Mesenchymal stem cell (in vitro differentiated cells and primary cell): ENCODE results near the gene ABTB2.
A peak's percentile ranks its signal among the peaks of the same experiment; 100 is the strongest.

ENCODE experiments used
- DNase-seq: peaks from one replicate; pipeline ENCODE4 v3.0.0-alpha.2; 2013
- H2AFZ ChIP-seq: one replicate; pipeline ENCODE4 v1.6.1; 2013; ENCODE audit warnings: low read depth, mild to moderate bottlenecking, control low read depth, inconsistent platforms, low read length, moderate library complexity
- H2AK5ac ChIP-seq: 2 replicates; pipeline ENCODE4 v1.6.1; 2013; ENCODE audit warnings: low read length, moderate library complexity, mild to moderate bottlenecking, inconsistent platforms; ENCODE audit not compliant: severe bottlenecking
- H2BK120ac ChIP-seq: one replicate; pipeline ENCODE4 v1.6.1; 2013; ENCODE audit warnings: low read depth, mild to moderate bottlenecking, inconsistent platforms, low read length, moderate library complexity
- H2BK12ac ChIP-seq, 2 experiments: one replicate each; pipeline ENCODE4 v1.6.1; 2013; ENCODE audit warnings: inconsistent platforms in 2 of 2, low read length in 2 of 2, mild to moderate bottlenecking in 2 of 2, moderate library complexity in 2 of 2, control low read depth in 1 of 2
- H2BK15ac ChIP-seq: one replicate; pipeline ENCODE4 v1.6.1; 2013; ENCODE audit warnings: mild to moderate bottlenecking, low read depth, inconsistent platforms; ENCODE audit not compliant: poor library complexity, severe bottlenecking
- H2BK5ac ChIP-seq: 2 replicates; pipeline ENCODE4 v1.6.1; 2013; ENCODE audit warnings: low read depth, mild to moderate bottlenecking, low read length, control low read depth, inconsistent platforms; ENCODE audit not compliant: poor library complexity, severe bottlenecking
- H3K14ac ChIP-seq, 2 experiments: one replicate each; pipeline ENCODE4 v1.6.1; 2013; ENCODE audit warnings: inconsistent platforms in 2 of 2, low read length in 2 of 2, control low read depth in 1 of 2, mild to moderate bottlenecking in 1 of 2, moderate library complexity in 1 of 2
- H3K18ac ChIP-seq, 2 experiments: one replicate each; pipeline ENCODE4 v1.6.1; 2013; ENCODE audit warnings: inconsistent platforms in 2 of 2, low read length in 2 of 2, control low read depth in 1 of 2, low read depth in 1 of 2, mild to moderate bottlenecking in 1 of 2
- H3K23ac ChIP-seq, 2 experiments: one replicate each; pipeline ENCODE4 v1.6.1; 2013; ENCODE audit warnings: inconsistent platforms in 2 of 2, low read length in 2 of 2, mild to moderate bottlenecking in 2 of 2, moderate library complexity in 2 of 2, control low read depth in 1 of 2
- H3K27ac ChIP-seq: 2 replicates; pipeline ENCODE4 v1.5.1; 2013; ENCODE audit warnings: mild to moderate bottlenecking, moderate library complexity, low read length, control low read depth, inconsistent platforms; ENCODE audit not compliant: poor library complexity, severe bottlenecking
- H3K27me3 ChIP-seq, 2 experiments: 2 replicates each; pipeline versions ENCODE4 v1.6.1 to v1.7.0; 2013; ENCODE audit warnings: low read length in 2 of 2, mild to moderate bottlenecking in 2 of 2, moderate library complexity in 2 of 2, control low read depth in 1 of 2, inconsistent platforms in 1 of 2; ENCODE audit not compliant: control insufficient read depth in 1 of 2, insufficient read depth in 1 of 2
- H3K36me3 ChIP-seq, 2 experiments: 2 replicates each; pipeline versions ENCODE4 v1.6.1 to v1.7.0; 2013; ENCODE audit warnings: low read length in 2 of 2, control low read depth in 1 of 2, inconsistent platforms in 1 of 2, low read depth in 1 of 2, mild to moderate bottlenecking in 1 of 2; ENCODE audit not compliant: insufficient read depth in 2 of 2, control insufficient read depth in 1 of 2
- H3K4ac ChIP-seq, 2 experiments: one replicate each; pipeline ENCODE4 v1.6.1; 2013; ENCODE audit warnings: inconsistent platforms in 2 of 2, low read length in 2 of 2, mild to moderate bottlenecking in 2 of 2, moderate library complexity in 2 of 2, control low read depth in 1 of 2, low read depth in 1 of 2
- H3K4me1 ChIP-seq: 2 replicates; pipeline ENCODE4 v1.6.1; 2013; ENCODE audit warnings: low read depth, low read length, control low read depth; ENCODE audit not compliant: control insufficient read depth, insufficient read depth
- H3K4me2 ChIP-seq: 2 replicates; pipeline ENCODE4 v1.6.1; 2013; ENCODE audit warnings: low read length, mild to moderate bottlenecking, inconsistent platforms; ENCODE audit not compliant: poor library complexity, severe bottlenecking
- H3K4me3 ChIP-seq, 2 experiments: 2 replicates each; pipeline versions ENCODE4 v1.5.1 to v1.7.0; 2013; ENCODE audit warnings: low read length in 2 of 2, mild to moderate bottlenecking in 2 of 2, control low read depth in 1 of 2, low read depth in 1 of 2; ENCODE audit not compliant: insufficient read depth in 1 of 2
- H3K79me1 ChIP-seq: replicated peaks from 2 replicates; pipeline ENCODE4 v1.6.1; 2013; ENCODE audit warnings: mild to moderate bottlenecking, control low read depth, low read length, inconsistent platforms; ENCODE audit not compliant: poor library complexity, severe bottlenecking
- H3K9ac ChIP-seq: 2 replicates; pipeline ENCODE4 v1.7.0; 2013; ENCODE audit warnings: mild to moderate bottlenecking, low read length, moderate library complexity
- H3K9me3 ChIP-seq: 2 replicates; pipeline ENCODE4 v1.7.0; 2013; ENCODE audit warnings: mild to moderate bottlenecking, low read length; ENCODE audit not compliant: control insufficient read depth
- H4K8ac ChIP-seq: one replicate; pipeline ENCODE4 v1.6.1; 2013; ENCODE audit warnings: inconsistent platforms, mild to moderate bottlenecking, low read length, moderate library complexity
- H4K91ac ChIP-seq: one replicate; pipeline ENCODE4 v1.6.1; 2013; ENCODE audit warnings: mild to moderate bottlenecking, low read length, inconsistent platforms
- WGBS: methylation state at CpG from one replicate; pipeline ENCODE4 v1.1.7; 2013; ENCODE audit warnings: mixed read lengths; 5-methylcytosine and 5-hydroxymethylcytosine counted together

The ABTB2 gene

DNA sequence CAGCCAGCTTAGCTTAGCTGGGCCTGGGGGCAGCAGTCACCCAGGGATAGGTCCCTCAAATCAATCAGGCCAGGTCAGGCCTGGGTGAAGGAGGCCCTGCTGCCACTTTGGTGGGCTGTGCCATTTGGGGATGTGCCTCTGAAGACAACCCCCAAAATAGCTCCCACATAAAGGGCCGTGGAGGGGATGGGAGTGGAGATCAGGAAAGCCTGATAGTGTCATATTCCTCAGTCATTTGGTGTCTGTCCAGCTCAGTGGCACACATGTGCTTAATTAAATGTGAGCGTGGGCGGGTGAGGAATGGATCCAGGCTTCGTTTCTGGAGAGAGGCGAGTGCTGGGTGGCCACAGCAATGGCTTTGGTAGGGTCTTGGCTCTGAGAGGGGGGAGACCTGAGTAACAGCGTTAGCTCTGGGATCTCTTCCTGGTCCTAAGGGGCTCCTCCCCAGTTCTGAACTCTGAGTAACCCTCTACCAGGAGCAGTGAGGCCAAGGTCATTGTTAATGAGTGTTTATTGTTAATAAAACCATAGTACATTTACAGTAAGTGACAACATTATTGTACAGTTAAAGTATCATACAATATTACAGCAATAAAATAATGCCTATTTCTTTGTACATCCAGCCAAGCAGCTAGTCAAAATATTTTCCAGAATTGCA, 207.2 kb downstream of the ABTB2 start:
- Histone ChIP-seq H2AFZ (no peak overlapping the region), H2AK5ac (no peak overlapping the region), H3K9me3 (no peaks in the 10 kb centered on the region), H4K91ac (no peak overlapping the region), H2BK12ac (no peak overlapping the region), H2BK5ac (no peak overlapping the region), H3K14ac (no peak overlapping the region), H3K9ac (peak overlapping the region; percentile 43), H3K4me3 (no peak overlapping the region), H3K4me1 (no peaks in the 10 kb centered on the region), H2BK15ac (no peak overlapping the region), H3K79me1 (peaks cover 25% of the 10 kb centered on the region), H4K8ac (no peak overlapping the region), H3K23ac (no peak overlapping the region), H3K27ac (no peak overlapping the region), H3K27me3 (no peaks in the 10 kb centered on the region), H2BK120ac (no peak overlapping the region), H3K4ac (no peak overlapping the region), H3K36me3 (peaks cover 78 to 95% of the 10 kb centered on the region in 2 experiments), H3K4me2 (no peak overlapping the region), H3K18ac (no peak overlapping the region)
- WGBS = 99% methylated on average over 5 of the region's 6 CpGs
- no peak for DNase-seq

DNA sequence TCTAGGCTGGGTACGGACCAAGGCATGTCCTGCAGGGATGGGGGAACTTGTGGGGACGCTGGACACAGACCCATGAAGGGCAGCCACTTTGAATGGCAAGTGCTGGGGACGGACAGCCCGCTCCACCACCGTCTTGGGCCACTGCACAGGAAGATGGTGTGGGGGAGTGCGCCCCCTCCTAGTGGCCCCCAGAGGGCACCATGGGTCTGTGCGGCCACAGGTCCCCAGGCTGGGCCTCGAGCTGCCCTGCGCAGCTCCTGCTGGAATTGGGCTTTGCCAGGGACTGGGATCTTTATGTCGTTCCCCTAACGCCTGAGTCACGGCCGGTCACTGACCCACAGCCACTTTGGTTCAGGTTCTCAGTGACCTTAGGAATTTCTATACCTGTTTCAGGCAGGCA, 208.0 kb downstream of the ABTB2 start:
- Histone ChIP-seq H2BK12ac (no peak overlapping the region), H3K79me1 (peaks cover 27% of the 10 kb centered on the region), H3K18ac (no peak overlapping the region), H2BK120ac (no peak overlapping the region), H3K27me3 (no peaks in the 10 kb centered on the region), H4K8ac (no peak overlapping the region), H3K4me2 (no peak overlapping the region), H3K9ac (no peak overlapping the region), H3K4me3 (no peak overlapping the region), H3K4ac (no peak overlapping the region), H2AK5ac (no peak overlapping the region), H3K27ac (no peak overlapping the region), H2BK5ac (no peak overlapping the region), H2BK15ac (no peak overlapping the region), H3K14ac (no peak overlapping the region), H3K4me1 (no peaks in the 10 kb centered on the region), H2AFZ (no peak overlapping the region), H3K23ac (no peak overlapping the region), H3K36me3 (peaks cover 83 to 92% of the 10 kb centered on the region in 2 experiments), H4K91ac (no peak overlapping the region), H3K9me3 (no peaks in the 10 kb centered on the region)
- WGBS = 89% methylated on average over 13 of the region's 13 CpGs
- peak; percentile 21 for DNase-seq

DNA sequence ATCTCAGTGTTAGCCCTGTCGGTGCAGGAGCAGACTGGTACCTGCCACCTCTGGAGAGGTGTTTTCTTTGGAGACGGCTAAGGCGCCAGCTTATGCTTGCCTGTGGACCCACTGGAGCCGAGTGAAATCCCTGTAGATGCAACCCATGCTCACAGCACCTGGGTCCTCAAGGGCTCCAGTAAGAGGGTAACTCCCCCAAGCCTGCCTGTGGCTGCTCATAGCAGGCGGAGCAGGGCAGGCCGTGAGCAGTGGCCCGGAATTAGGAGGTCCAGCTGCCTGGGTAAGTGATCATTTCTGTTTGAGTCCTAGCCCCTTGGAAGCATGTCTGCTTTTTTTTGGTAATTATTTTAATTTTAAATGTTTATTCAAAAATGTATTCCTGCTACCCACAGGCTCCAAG, 208.5 kb downstream of the ABTB2 start:
- Histone ChIP-seq H2BK15ac (no peak overlapping the region), H3K27me3 (no peaks in the 10 kb centered on the region), H2BK12ac (no peak overlapping the region), H3K27ac (no peak overlapping the region), H3K18ac (no peak overlapping the region), H2AFZ (no peak overlapping the region), H3K4me3 (no peak overlapping the region), H3K23ac (no peak overlapping the region), H3K4ac (no peak overlapping the region), H3K4me2 (no peak overlapping the region), H2BK5ac (no peak overlapping the region), H3K9me3 (no peaks in the 10 kb centered on the region), H3K9ac (no peak overlapping the region), H2BK120ac (no peak overlapping the region), H3K4me1 (no peaks in the 10 kb centered on the region), H4K91ac (no peak overlapping the region), H3K36me3 (peaks cover 88 to 90% of the 10 kb centered on the region in 2 experiments), H4K8ac (no peak overlapping the region), H2AK5ac (no peak overlapping the region), H3K79me1 (peaks cover 28% of the 10 kb centered on the region), H3K14ac (no peak overlapping the region)
- DNase-seq = no peak
- 93% methylated on average over 7 of the region's 7 CpGs for WGBS

DNA sequence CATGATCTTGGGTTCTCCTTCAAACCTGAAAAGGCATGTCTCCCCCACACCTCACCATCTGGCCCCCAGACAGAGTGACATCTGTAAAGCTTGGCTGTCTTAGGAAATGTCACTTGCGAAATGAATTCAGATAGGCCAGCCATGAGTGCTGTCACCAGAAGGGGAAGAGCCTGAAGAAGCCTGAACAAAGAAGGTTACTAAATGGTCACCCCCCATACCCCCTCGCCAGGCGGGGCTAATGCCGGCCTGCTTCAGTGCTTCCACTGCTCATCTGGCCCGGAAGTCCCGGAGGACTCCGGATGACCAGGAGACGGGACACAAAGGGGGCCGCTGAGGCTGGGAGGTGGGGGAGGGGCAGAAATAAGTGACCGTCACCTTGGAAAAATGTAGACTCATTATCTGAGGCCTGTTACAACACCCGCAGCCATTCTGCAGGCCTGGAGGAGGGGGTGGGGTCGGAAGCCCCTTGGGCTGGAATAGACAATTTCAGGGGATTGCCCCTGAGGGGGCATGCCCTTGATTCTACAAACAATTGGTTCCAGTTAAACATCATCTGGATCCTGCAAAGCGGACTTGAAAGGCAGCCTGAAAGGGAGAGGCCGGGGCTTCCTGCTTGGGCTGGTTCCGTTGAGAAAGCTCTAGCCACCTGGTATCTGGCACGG, 209.2 kb downstream of the ABTB2 start:
- Histone ChIP-seq H3K14ac (no peak overlapping the region), H3K27me3 (no peaks in the 10 kb centered on the region), H2BK15ac (no peak overlapping the region), H3K4me2 (no peak overlapping the region), H3K23ac (no peak overlapping the region), H3K27ac (no peak overlapping the region), H3K9me3 (no peaks in the 10 kb centered on the region), H3K4me3 (no peak overlapping the region), H2AFZ (no peak overlapping the region), H3K4me1 (no peaks in the 10 kb centered on the region), H2BK5ac (no peak overlapping the region), H2BK120ac (no peak overlapping the region), H3K79me1 (peaks cover 28% of the 10 kb centered on the region), H2BK12ac (no peak overlapping the region), H3K9ac (no peak overlapping the region), H3K18ac (no peak overlapping the region), H2AK5ac (no peak overlapping the region), H3K4ac (no peak overlapping the region), H3K36me3 (peaks cover 86 to 88% of the 10 kb centered on the region in 2 experiments), H4K91ac (no peak overlapping the region), H4K8ac (no peak overlapping the region)
- DNase-seq = no peak
- WGBS = 92% methylated on average over 16 of the region's 16 CpGs
